CD4-positive, alpha-beta T cell (primary cell): Measurements from ENCODE around the gene BDKRB1. TPM values are rescaled to one million over a fixed set of nuclear protein-coding genes. Genes with fewer than 3 reads are reported as not detected.

Source experiments
- ATAC-seq: fragments of 200-7000 bp; cut with Tn5 transposase; one replicate; pipeline ENCODE4 v1.10.0; 2022; ENCODE audit warnings: mild to moderate bottlenecking; ENCODE audit not compliant: poor library complexity
- CTCF ChIA-PET: fragments of 350-600 bp; sonication (Branson Sonifier 250); formaldehyde crosslinking; loops from one replicate; lab custom pipeline; 2021; ENCODE audit warnings: antibody characterized with exemption, inconsistent platforms; lab: Charles Lee
- POLR2A ChIA-PET: fragments of 350-600 bp; sonication (Branson Sonifier 250); formaldehyde crosslinking; loops from one replicate; lab custom pipeline; 2021; ENCODE audit warnings: antibody characterized with exemption, inconsistent platforms; lab: Charles Lee
- DNase-seq, 14 experiments: peaks; one replicate each; pipeline ENCODE4 v3.0.0-alpha.2; 2013 to 2020; ENCODE audit warnings: mixed read lengths in 2 of 14
- H3K27ac ChIP-seq, 2 donors: one replicate each; pipeline versions ENCODE4 v1.5.1 to v1.7.0; 2013; ENCODE audit warnings: low read length in 2 of 2, low read depth in 1 of 2, mild to moderate bottlenecking in 1 of 2
- H3K27me3 ChIP-seq, 2 experiments: 1 replicate in 1 of 2; 2 replicates in 1 of 2; pipeline versions ENCODE4 v1.6.1 to v1.7.0; 2013; ENCODE audit warnings: low read length in 2 of 2, control low read depth in 1 of 2, mild to moderate bottlenecking in 1 of 2, moderate library complexity in 1 of 2; ENCODE audit not compliant: insufficient read depth in 2 of 2, control insufficient read depth in 1 of 2
- H3K36me3 ChIP-seq: one replicate; pipeline ENCODE4 v1.6.1; 2013; ENCODE audit warnings: low read length, control low read depth; ENCODE audit not compliant: insufficient read depth
- H3K4me1 ChIP-seq: one replicate; pipeline ENCODE4 v1.6.1; 2013; ENCODE audit warnings: low read length, control low read depth; ENCODE audit not compliant: insufficient read depth
- H3K4me3 ChIP-seq: one replicate; pipeline ENCODE4 v1.5.1; 2013; ENCODE audit warnings: mild to moderate bottlenecking, low read length, moderate library complexity
- H3K9me3 ChIP-seq, 2 experiments: 1 replicate in 1 of 2; 2 replicates in 1 of 2; pipeline versions ENCODE4 v1.6.1 to v1.7.0; 2013; ENCODE audit warnings: low read length in 2 of 2, mild to moderate bottlenecking in 2 of 2, control low read depth in 1 of 2, moderate library complexity in 1 of 2; ENCODE audit not compliant: control insufficient read depth in 1 of 2, insufficient read depth in 1 of 2
- H3K27ac Mint-ChIP-seq: one replicate; pipeline ENCODE4 v1.8.0; 2020; ENCODE audit warnings: mixed read lengths
- H3K27me3 Mint-ChIP-seq: one replicate; pipeline ENCODE4 v1.8.0; 2021; ENCODE audit warnings: mixed read lengths
- H3K36me3 Mint-ChIP-seq: one replicate; pipeline ENCODE4 v1.8.0; 2021; ENCODE audit warnings: low read depth, mixed read lengths
- H3K4me1 Mint-ChIP-seq: one replicate; pipeline ENCODE4 v1.8.0; 2021; ENCODE audit warnings: low read depth, mixed read lengths
- H3K4me3 Mint-ChIP-seq: one replicate; pipeline ENCODE4 v1.8.0; 2020; ENCODE audit warnings: mild to moderate bottlenecking, mixed read lengths
- H3K9me3 Mint-ChIP-seq: one replicate; pipeline ENCODE4 v1.8.0; 2020; ENCODE audit warnings: mixed read lengths
- CTCF ChIP-seq: fragments of 200-600 bp; IDR thresholded peaks from one replicate; pipeline ENCODE4 v1.8.0; 2022; ENCODE audit warnings: antibody characterized with exemption, mild to moderate bottlenecking
- intact Hi-C, 2 experiments: fragments of 100-400 bp; cut with DNase I in 1 of 2; cut with micrococcal nuclease in 1 of 2; formaldehyde crosslinking; loops; one replicate each; pipeline versions ENCODE4 v1.15.1 to v1.9.0; 2023 to 2025; cut with DNase I, micrococcal nuclease
- total RNA-seq, 174 experiments: library from RNA in 2 of 174; stranded (reverse) in 2 of 174; gene quantifications; one replicate each; pipeline ENCODE4 v1.2.3 and lab custom pipeline; 2021 to 2026

Gene BDKRB1
- total RNA-seq, 2 experiments from 2014 or later, result not detected

- peaks cover 3% of the 10 kb centered on the region for H3K4me1 ChIP-seq
- no peak for TF ChIP-seq CTCF
- ATAC-seq (no peak), DNase-seq (no peak)
- Mint-ChIP-seq H3K27me3 (no peaks in the 10 kb centered on the region), H3K9me3 (no peaks in the 10 kb centered on the region), H3K36me3 (peaks cover 9% of the 10 kb centered on the region), H3K4me1 (no peaks in the 10 kb centered on the region), H3K4me3 (no peak overlapping the region), H3K27ac (no peak overlapping the region)
- no peak overlapping the region for H3K4me3 ChIP-seq
- H3K9me3 ChIP-seq, result peaks cover 13 to 14% of the 10 kb centered on the region in 2 experiments
- intact Hi-C loops, result loop anchor here (2.0 to 10.0 kb wide), 4 partner anchors 266 to 713 kb away; no protein-coding TSS in a partner anchor
- ChIA-PET CTCF (interaction anchor here (4.1 kb wide), 1 partner anchor 178 kb away, joined by 15 read pairs; no protein-coding TSS in a partner anchor), POLR2A (no interaction called here)
- no peak overlapping the region for H3K27ac ChIP-seq
- peaks cover 4% of the 10 kb centered on the region for H3K36me3 ChIP-seq
- no peaks in the 10 kb centered on the region for H3K27me3 ChIP-seq
Measured at GRCh38 chr14:96277890-96278289, 21.9 kb downstream of the BDKRB1 start.

GRCh38 chr14:96279564-96279963, 23.6 kb downstream of the BDKRB1 start:
- Mint-ChIP-seq H3K27me3 (no peaks in the 10 kb centered on the region), H3K4me1 (no peaks in the 10 kb centered on the region), H3K4me3 (no peak overlapping the region), H3K27ac (no peak overlapping the region), H3K36me3 (peaks cover 20% of the 10 kb centered on the region), H3K9me3 (no peaks in the 10 kb centered on the region)
- CTCF ChIA-PET, result interaction anchor here (4.1 kb wide), 1 partner anchor 179 kb away, joined by 15 read pairs; no protein-coding TSS in a partner anchor
- Histone ChIP-seq H3K27ac (no peak overlapping the region), H3K4me3 (no peak overlapping the region), H3K36me3 (peaks cover 10% of the 10 kb centered on the region), H3K4me1 (peaks cover 3% of the 10 kb centered on the region), H3K27me3 (no peaks in the 10 kb centered on the region), H3K9me3 (peaks cover 13 to 14% of the 10 kb centered on the region in 2 experiments)
- POLR2A ChIA-PET, result no interaction called here
- ATAC-seq, result no peak
- intact Hi-C loops, result loop anchor here (5.0 to 10.0 kb wide), 3 partner anchors 267 to 715 kb away; no protein-coding TSS in a partner anchor
- no peak for DNase-seq
- no peak for TF ChIP-seq CTCF

DNA sequence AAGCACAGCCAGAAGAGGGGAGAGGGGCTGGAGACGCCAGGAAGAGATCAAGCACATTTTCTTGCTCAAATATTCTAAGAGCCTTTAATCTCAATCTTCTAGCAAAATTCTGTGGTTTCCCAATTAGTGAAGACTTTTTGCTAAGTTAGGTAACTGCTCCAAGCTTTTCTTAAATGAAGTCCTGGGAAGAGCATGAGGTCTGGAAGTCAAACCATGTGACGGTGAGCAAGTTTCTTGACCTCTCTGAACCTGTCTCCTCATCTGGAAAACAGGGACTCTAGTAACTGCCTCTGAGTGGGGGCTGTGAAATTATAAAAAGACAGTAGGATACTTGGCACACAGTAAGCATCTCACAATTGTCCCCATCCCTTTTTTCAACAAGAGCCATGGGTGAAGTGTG, 24.1 kb downstream of the BDKRB1 start:
- ChIA-PET CTCF (no interaction called here), POLR2A (no interaction called here)
- no peaks in the 10 kb centered on the region for H3K9me3 Mint-ChIP-seq
- no peak overlapping the region for H3K27ac Mint-ChIP-seq
- peaks cover 3% of the 10 kb centered on the region for H3K4me1 ChIP-seq
- no peak overlapping the region for H3K4me3 Mint-ChIP-seq
- peaks cover 25% of the 10 kb centered on the region for H3K36me3 Mint-ChIP-seq
- H3K27me3 Mint-ChIP-seq, result no peaks in the 10 kb centered on the region
- H3K4me1 Mint-ChIP-seq, result no peaks in the 10 kb centered on the region
- no peak overlapping the region for H3K27ac ChIP-seq
- intact Hi-C loops, result no loop called here
- no peaks in the 10 kb centered on the region for H3K27me3 ChIP-seq
- H3K9me3 ChIP-seq, result peaks cover 13 to 14% of the 10 kb centered on the region in 2 experiments
- no peak for TF ChIP-seq CTCF
- peaks cover 10% of the 10 kb centered on the region for H3K36me3 ChIP-seq
- H3K4me3 ChIP-seq, result no peak overlapping the region
- DNase-seq (no peak), ATAC-seq (no peak)
